Frontal cortex (tissue), 1 donor: ENCODE data around the gene CIB1. TPM values are rescaled to one million over a fixed set of nuclear protein-coding genes. Genes with fewer than 3 reads are reported as not detected.

Experiments
- small RNA-seq: library from RNA; depleted of rRNA; stranded (forward); fragments of <200 nt; gene quantifications from one replicate; pipeline ENCODE3, GENCODE V24; 2014
- total RNA-seq: library from RNA; depleted of rRNA; stranded (reverse); fragments of >200 nt; gene quantifications from one replicate; pipeline ENCODE4 v1.2.3, GENCODE V29; 2014

CIB1 gene
- total RNA-seq, 1 donor from 2014 or later = 3.7 TPM

Small RNA genes lying within 50 kb of the gene (small RNA-seq; reads per million reads assigned to genes)
- not detected for gene AC091167.3

Other genes with a start within 250 kb of the CIB1 start
- gene ZNF710, start 232.6 kb downstream of the CIB1 start, total RNA-seq = 6.5 TPM
- gene IDH2, start 131.5 kb downstream of the CIB1 start, total RNA-seq = 77.9 TPM
- gene SEMA4B, start 32.6 kb downstream of the CIB1 start, total RNA-seq = 35.5 TPM
- 4.9 TPM for gene GDPGP1, start 268 bp upstream of the CIB1 start, total RNA-seq
- gene TTLL13, start 15.6 kb upstream of the CIB1 start, total RNA-seq = under 0.01 TPM
- 226 TPM for gene NGRN, start 31.7 kb upstream of the CIB1 start, total RNA-seq
- 4.5 TPM for gene ZNF774, start 118.3 kb upstream of the CIB1 start, total RNA-seq
- gene IQGAP1, start 154.3 kb upstream of the CIB1 start, total RNA-seq = 44.8 TPM